Measurements from ENCODE around the gene GATD1. TPM values are rescaled to one million over a fixed set of nuclear protein-coding genes. Genes with fewer than 3 reads are reported as not detected.

GATD1 gene
- total and polyA plus RNA-seq, 3 donors from 2014 or later: 64.3 to 84.2 (median 80.9) TPM

DNA sequence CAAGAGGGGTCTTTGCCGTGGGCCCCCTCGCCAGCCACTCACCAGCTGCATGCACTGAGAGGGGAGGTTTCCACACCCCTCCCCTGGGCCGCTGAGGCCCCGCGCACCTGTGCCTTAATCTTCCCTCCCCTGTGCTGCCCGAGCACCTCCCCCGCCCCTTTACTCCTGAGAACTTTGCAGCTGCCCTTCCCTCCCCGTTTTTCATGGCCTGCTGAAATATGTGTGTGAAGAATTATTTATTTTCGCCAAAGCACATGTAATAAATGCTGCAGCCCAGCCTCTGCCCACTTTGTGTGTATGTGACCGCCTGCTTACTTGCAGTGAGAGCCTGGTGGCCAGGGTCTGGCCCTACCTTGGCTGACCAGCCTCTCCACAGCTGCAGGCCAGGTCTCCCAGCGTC, 47.7 kb upstream of the GATD1 start:
- 54 to 63% methylated on average over 8 to 11 of the region's 11 CpGs for WGBS, 2 donors
- H3K4me1 ChIP-seq: peaks cover 30% of the 10 kb centered on the region
- TF ChIP-seq POLR2A (IDR thresholded peaks at IDR 0.05) (no peak), CTCF (IDR thresholded peaks at IDR 0.05) (no peak)
- no peaks in the 10 kb centered on the region for H3K9me3 ChIP-seq
- H3K4me3 ChIP-seq: no peak overlapping the region
- H3K36me3 ChIP-seq (ENCODE audit: low read depth, missing control alignments): no peaks in the 10 kb centered on the region
- no peak for DNase-seq
- H3K27ac ChIP-seq: no peak overlapping the region
- intact Hi-C loops (cut with DNase I; ENCODE audit: low total_unique reads): no loop called here
- H3K27me3 ChIP-seq: no peaks in the 10 kb centered on the region

DNA sequence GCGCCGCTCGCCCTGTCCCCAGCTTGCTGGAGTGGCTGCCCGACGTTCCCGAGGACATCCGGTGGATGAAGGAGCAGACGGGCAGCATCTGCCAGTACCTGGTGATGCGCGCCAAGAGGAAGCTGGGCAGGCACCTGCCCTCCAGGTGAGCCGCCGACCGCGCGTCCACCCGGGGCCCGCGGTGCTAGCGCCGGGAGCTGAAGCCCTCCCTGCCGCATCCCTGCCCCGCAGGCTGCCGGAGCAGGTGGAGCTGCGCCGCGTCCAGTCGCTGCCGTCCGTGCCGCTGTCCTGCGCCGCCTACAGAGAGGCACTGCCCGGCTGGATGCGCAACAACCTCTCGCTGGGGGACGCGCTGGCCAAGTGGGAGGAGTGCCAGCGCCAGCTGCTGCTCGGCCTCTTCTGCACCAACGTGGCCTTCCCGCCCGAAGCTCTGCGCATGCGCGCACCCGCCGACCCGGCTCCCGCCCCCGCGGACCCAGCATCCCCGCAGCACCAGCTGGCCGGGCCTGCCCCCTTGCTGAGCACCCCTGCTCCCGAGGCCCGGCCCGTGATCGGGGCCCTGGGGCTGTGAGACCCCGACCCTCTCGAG, 47.1 kb upstream of the GATD1 start:
- intact Hi-C loops (cut with DNase I; ENCODE audit: low total_unique reads): no loop called here

DNA sequence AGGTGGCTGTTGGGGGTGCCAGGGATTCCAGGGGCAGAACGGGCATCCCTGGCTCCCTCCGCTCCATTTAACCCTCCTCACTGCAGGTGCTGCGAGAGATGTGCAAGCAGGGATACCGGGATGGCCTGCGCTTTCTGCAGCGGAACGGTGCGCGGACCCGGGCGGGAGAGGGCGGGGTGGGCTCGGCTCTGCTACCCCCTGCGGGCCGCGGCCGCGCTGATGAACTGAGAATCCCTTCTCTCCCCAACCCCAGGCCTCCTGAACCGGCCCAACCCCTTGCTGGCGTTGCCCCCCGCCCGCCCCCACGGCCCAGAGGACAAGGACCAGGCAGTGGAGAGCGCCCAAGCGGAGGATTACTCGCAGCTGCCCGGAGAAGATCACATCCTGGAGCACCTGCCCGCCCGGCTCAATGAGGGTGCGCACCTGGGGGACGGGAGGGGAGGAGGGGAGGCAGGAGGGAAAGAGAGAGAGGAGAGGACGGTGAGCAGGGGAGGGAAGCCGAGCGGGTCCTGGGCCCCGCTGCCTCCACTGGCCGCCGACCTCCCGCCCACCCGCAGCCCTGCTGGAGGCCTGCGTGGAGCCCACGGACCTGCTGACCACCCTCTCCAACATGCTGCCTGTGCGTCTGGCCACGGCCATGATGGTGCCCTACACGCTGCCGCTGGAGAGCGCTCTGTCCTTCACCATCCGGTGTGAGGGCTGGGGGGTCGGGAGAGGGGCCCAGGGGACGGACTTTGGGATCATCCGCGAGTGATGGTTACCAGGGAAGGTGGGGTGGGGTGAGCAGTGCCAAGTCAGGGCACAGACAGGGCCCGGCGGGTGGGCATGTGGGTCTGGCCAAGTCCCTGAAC, 46.4 kb upstream of the GATD1 start:
- Histone ChIP-seq H3K27ac (no peak overlapping the region), H3K27me3 (no peaks in the 10 kb centered on the region), H3K4me1 (peaks cover 25% of the 10 kb centered on the region), H3K9me3 (no peaks in the 10 kb centered on the region), H3K4me3 (no peak overlapping the region), H3K36me3 (ENCODE audit: low read depth, missing control alignments) (no peaks in the 10 kb centered on the region)
- TF ChIP-seq CTCF (IDR thresholded peaks at IDR 0.05) (no peak), POLR2A (IDR thresholded peaks at IDR 0.05) (no peak)
- no peak for DNase-seq
- intact Hi-C loops (cut with DNase I; ENCODE audit: low total_unique reads): no loop called here
- WGBS, 2 donors: 57 to 67% methylated on average over 24 to 38 of the region's 53 CpGs

More for the DNA sequence above, 47.1 kb upstream of the GATD1 start:
- peaks cover 24% of the 10 kb centered on the region for H3K4me1 ChIP-seq
- H3K36me3 ChIP-seq (ENCODE audit: low read depth, missing control alignments): no peaks in the 10 kb centered on the region
- H3K9me3 ChIP-seq: no peaks in the 10 kb centered on the region
- H3K27ac ChIP-seq: no peak overlapping the region
- no peak for DNase-seq
- no peak overlapping the region for H3K4me3 ChIP-seq
- TF ChIP-seq POLR2A (IDR thresholded peaks at IDR 0.05) (no peak), CTCF (IDR thresholded peaks at IDR 0.05) (no peak)
- 50 to 69% methylated on average over 2 to 59 of the region's 59 CpGs for WGBS, 2 donors
- no peaks in the 10 kb centered on the region for H3K27me3 ChIP-seq

DNA sequence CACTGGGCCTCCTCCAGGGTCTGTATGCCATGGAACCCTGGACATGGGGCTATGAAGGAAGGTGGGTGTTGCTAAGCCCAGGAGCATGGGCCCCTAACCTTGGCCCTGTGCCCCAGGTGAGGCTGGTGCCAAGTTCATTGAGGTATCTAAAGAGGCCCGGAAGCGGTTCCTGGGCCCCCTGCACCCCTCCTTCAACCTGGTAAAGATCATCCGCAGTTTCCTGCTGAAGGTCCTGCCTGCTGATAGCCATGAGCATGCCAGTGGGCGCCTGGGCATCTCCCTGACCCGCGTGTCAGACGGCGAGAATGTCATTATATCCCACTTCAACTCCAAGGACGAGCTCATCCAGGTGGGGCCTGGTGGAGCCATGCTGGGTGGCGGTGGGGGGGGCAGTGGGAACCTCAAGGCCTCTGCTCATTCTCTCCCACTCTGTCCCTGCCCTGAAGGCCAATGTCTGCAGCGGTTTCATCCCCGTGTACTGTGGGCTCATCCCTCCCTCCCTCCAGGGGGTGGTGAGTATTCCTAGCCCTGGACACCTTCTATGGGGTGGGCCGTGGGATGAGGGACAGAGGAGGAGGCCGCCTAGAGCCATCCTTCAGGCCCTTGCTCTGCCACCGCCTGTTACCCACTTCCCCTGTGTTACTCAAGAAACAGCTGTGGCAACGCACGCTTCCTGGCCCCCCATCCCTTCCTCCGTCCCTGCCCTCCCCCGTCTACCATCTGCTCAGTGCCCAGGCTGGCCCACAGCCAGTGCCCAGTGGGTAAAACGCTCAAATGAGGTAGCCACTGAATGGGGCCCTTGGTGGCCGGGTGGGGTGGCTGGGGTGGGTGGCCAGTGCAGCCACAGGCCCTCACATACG, 44.5 kb upstream of the GATD1 start:
- intact Hi-C loops (cut with DNase I; ENCODE audit: low total_unique reads): no loop called here
- 67 to 77% methylated on average over 13 to 22 of the region's 22 CpGs for WGBS, 2 donors
- TF ChIP-seq CTCF (IDR thresholded peaks at IDR 0.05): no peak
- TF ChIP-seq POLR2A (IDR thresholded peaks at IDR 0.05): no peak
- Histone ChIP-seq H3K27me3 (no peaks in the 10 kb centered on the region), H3K4me3 (no peak overlapping the region), H3K36me3 (ENCODE audit: low read depth, missing control alignments) (no peaks in the 10 kb centered on the region), H3K27ac (no peak overlapping the region), H3K9me3 (no peaks in the 10 kb centered on the region), H3K4me1 (peaks cover 24% of the 10 kb centered on the region)
- no peak for DNase-seq

All from testis (tissue), 3 donors.